Ascending aorta (tissue), 2 donors: ENCODE data around the gene NLGN4X. TPM values are rescaled to one million over a fixed set of nuclear protein-coding genes. Genes with fewer than 3 reads are reported as not detected.

Experiments used
- DNase-seq, 2 donors: peaks; one replicate each; pipeline ENCODE4 v3.0.0-alpha.2; 2019; ENCODE audit warnings: low spot score in 2 of 2
- H3K27ac ChIP-seq, 2 donors: fragments of 200-600 bp; sonication (generic); one replicate each; pipeline ENCODE4 v1.5.1; 2016 to 2017; ENCODE audit warnings: mild to moderate bottlenecking in 1 of 2
- H3K27me3 ChIP-seq: fragments of 200-600 bp; sonication (generic); one replicate; pipeline ENCODE4 v1.5.1; 2017
- H3K36me3 ChIP-seq, 2 donors: fragments of 200-600 bp; sonication (generic); one replicate each; pipeline ENCODE4 v1.5.1; 2016
- H3K4me1 ChIP-seq, 2 donors: fragments of 200-600 bp; sonication (generic); one replicate each; pipeline ENCODE4 v1.5.1; 2016 to 2017; ENCODE audit warnings: mild to moderate bottlenecking in 1 of 2
- H3K4me3 ChIP-seq, 2 donors: fragments of 200-600 bp; sonication (generic); one replicate each; pipeline ENCODE4 v1.5.1; 2016 to 2017; ENCODE audit warnings: mild to moderate bottlenecking in 1 of 2
- H3K9me3 ChIP-seq, 2 donors: fragments of 200-600 bp; sonication (generic); one replicate each; pipeline ENCODE4 v1.5.1; 2016
- CTCF ChIP-seq, 3 experiments: fragments of 200-600 bp in 2 of 3; fragments of 450-650 bp in 1 of 3; sonication (generic) in 2 of 3; IDR thresholded peaks; one replicate each; pipeline ENCODE4 v1.5.1; 2016 to 2019; ENCODE audit warnings: antibody characterized with exemption in 3 of 3, mild to moderate bottlenecking in 1 of 3, moderate library complexity in 1 of 3
- intact Hi-C: fragments of 100-400 bp; cut with DNase I; formaldehyde crosslinking; loops from one replicate; pipeline ENCODE4 v1.15.1; 2023
- total RNA-seq: library from RNA; depleted of rRNA; stranded (reverse); fragments of >200 nt; gene quantifications from one replicate; pipeline ENCODE4 v1.1.0, GENCODE V29; 2016

Gene NLGN4X
- total RNA-seq, 1 donor from 2014 or later, result 1.4 TPM

GRCh38 chrX:6223516-6223915 is 5.2 kb downstream of the NLGN4X start:
- no peak for TF ChIP-seq CTCF (IDR thresholded peaks at IDR 0.05)
- Histone ChIP-seq H3K4me1 (no peaks in the 10 kb centered on the region), H3K9me3 (no peaks in the 10 kb centered on the region), H3K27ac (no peak overlapping the region), H3K36me3 (no peaks in the 10 kb centered on the region), H3K27me3 (no peaks in the 10 kb centered on the region), H3K4me3 (no peak overlapping the region)
- no peak for DNase-seq
- intact Hi-C loops, result no loop called here

GRCh38 chrX:6210230-6210629 is 18.4 kb downstream of the NLGN4X start:
- no peak overlapping the region for H3K27ac ChIP-seq
- H3K27me3 ChIP-seq, result no peaks in the 10 kb centered on the region
- intact Hi-C loops, result no loop called here
- no peaks in the 10 kb centered on the region for H3K36me3 ChIP-seq
- H3K9me3 ChIP-seq, result no peaks in the 10 kb centered on the region
- no peak for DNase-seq
- no peak for TF ChIP-seq CTCF (IDR thresholded peaks at IDR 0.05)
- H3K4me3 ChIP-seq, result no peak overlapping the region
- H3K4me1 ChIP-seq, result no peaks in the 10 kb centered on the region

- no peak overlapping the region for H3K4me3 ChIP-seq
- no peaks in the 10 kb centered on the region for H3K27me3 ChIP-seq
- no peaks in the 10 kb centered on the region for H3K9me3 ChIP-seq
- DNase-seq, result no peak
- no peaks in the 10 kb centered on the region for H3K36me3 ChIP-seq
- H3K4me1 ChIP-seq, result no peaks in the 10 kb centered on the region
- intact Hi-C loops, result no loop called here
- H3K27ac ChIP-seq, result no peak overlapping the region
- TF ChIP-seq CTCF (IDR thresholded peaks at IDR 0.05), result no peak
Observed at GRCh38 chrX:6203462-6204215, 25.0 kb downstream of the NLGN4X start.

GRCh38 chrX:6199486-6199885 is 29.2 kb downstream of the NLGN4X start:
- no peak for TF ChIP-seq CTCF (IDR thresholded peaks at IDR 0.05)

GRCh38 chrX:6187256-6187655 is 41.4 kb downstream of the NLGN4X start:
- Histone ChIP-seq H3K27ac (no peak overlapping the region), H3K9me3 (no peaks in the 10 kb centered on the region), H3K27me3 (no peaks in the 10 kb centered on the region), H3K4me3 (no peak overlapping the region), H3K36me3 (no peaks in the 10 kb centered on the region), H3K4me1 (no peaks in the 10 kb centered on the region)
- DNase-seq, result no peak
- TF ChIP-seq CTCF (IDR thresholded peaks at IDR 0.05), result no peak
- intact Hi-C loops, result no loop called here

More at GRCh38 chrX:6199486-6199885, 29.2 kb downstream of the NLGN4X start:
- DNase-seq, result no peak
- Histone ChIP-seq H3K27me3 (no peaks in the 10 kb centered on the region), H3K4me1 (no peaks in the 10 kb centered on the region), H3K36me3 (no peaks in the 10 kb centered on the region), H3K9me3 (no peaks in the 10 kb centered on the region), H3K4me3 (no peak overlapping the region), H3K27ac (no peak overlapping the region)
- intact Hi-C loops, result no loop called here
